ENCODE results near the gene KCNQ4. TPM values are rescaled to one million over a fixed set of nuclear protein-coding genes. Genes with fewer than 3 reads are reported as not detected.

KCNQ4 gene
- total RNA-seq, 1 experiment from 2014 or later: 1.4 TPM

DNA sequence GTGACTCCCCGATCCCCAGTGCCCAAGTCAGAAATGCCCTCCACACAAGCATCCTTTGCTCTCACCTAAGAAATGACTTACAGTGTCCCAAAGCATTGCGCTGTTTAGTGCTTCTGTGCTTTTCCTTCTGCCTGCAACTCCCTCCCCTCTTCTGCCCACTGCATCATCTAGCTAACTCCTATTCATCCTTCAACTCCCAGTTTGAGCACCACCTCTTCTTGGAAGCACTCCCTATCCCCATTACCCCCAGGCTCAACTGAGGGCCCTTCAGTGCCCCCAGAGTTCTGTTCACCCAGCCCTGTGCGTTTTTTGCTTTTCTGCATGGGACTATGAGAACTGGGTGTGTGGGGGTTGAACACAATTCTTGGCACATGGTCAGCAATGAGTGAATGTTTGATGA is 10.0 kb downstream of the KCNQ4 start:
- Histone ChIP-seq H4K8ac (replicated peaks; ENCODE audit: insufficient read length, low read depth, low read length) (no peak overlapping the region), H3T11ph (ENCODE audit: low read length) (no peak overlapping the region), H3K23ac (ENCODE audit: insufficient read length, low read depth, low read length) (no peak overlapping the region), H3K79me1 (ENCODE audit: insufficient read depth, low read depth, low read length, poor library complexity, severe bottlenecking) (no peaks in the 10 kb centered on the region), H3K56ac (ENCODE audit: insufficient read length, low read depth, low read length) (no peak overlapping the region), H3K79me2 (ENCODE audit: insufficient read depth, low read length) (no peaks in the 10 kb centered on the region), H4K91ac (ENCODE audit: insufficient read length, low read depth, low read length) (no peak overlapping the region), H4K20me1 (ENCODE audit: control insufficient read depth, insufficient read depth, insufficient read length) (no peaks in the 10 kb centered on the region), H3K4me1 (ENCODE audit: insufficient read depth, low read length) (no peaks in the 10 kb centered on the region), H2AFZ (ENCODE audit: low read length) (no peak overlapping the region), H3K18ac (ENCODE audit: insufficient read length, low read depth, low read length) (no peak overlapping the region), H3K27ac (ENCODE audit: insufficient read length, low read depth, low read length) (no peak overlapping the region), H2BK12ac (ENCODE audit: insufficient read length, low read depth, low read length) (no peak overlapping the region), H3K23me2 (ENCODE audit: insufficient read length, low read depth, low read length, poor library complexity, severe bottlenecking) (no peaks in the 10 kb centered on the region), H2BK20ac (ENCODE audit: low read depth, low read length, poor library complexity, severe bottlenecking) (no peak overlapping the region), H2BK5ac (ENCODE audit: insufficient read length, low read length) (no peak overlapping the region), H3K27me3 (ENCODE audit: insufficient read depth, low read length) (no peaks in the 10 kb centered on the region), H3K4me2 (ENCODE audit: insufficient read depth, insufficient read length, low read length) (no peak overlapping the region), H3K14ac (ENCODE audit: insufficient read depth, low read length) (no peak overlapping the region), H3K9ac (ENCODE audit: extremely low read depth, insufficient read length, low read length) (no peak overlapping the region), H2BK120ac (ENCODE audit: low read depth, low read length, poor library complexity, severe bottlenecking) (no peak overlapping the region), H2AK5ac (ENCODE audit: insufficient read length, low read length) (no peak overlapping the region), H4K5ac (ENCODE audit: insufficient read length, low read depth, low read length) (no peak overlapping the region), H3K4ac (ENCODE audit: low read depth, low read length) (no peak overlapping the region), H2BK15ac (ENCODE audit: low read depth, low read length) (no peak overlapping the region), H3K9me3 (ENCODE audit: control insufficient read depth, low read depth, low read length) (no peaks in the 10 kb centered on the region)
- TF ChIP-seq, protein P1, sequence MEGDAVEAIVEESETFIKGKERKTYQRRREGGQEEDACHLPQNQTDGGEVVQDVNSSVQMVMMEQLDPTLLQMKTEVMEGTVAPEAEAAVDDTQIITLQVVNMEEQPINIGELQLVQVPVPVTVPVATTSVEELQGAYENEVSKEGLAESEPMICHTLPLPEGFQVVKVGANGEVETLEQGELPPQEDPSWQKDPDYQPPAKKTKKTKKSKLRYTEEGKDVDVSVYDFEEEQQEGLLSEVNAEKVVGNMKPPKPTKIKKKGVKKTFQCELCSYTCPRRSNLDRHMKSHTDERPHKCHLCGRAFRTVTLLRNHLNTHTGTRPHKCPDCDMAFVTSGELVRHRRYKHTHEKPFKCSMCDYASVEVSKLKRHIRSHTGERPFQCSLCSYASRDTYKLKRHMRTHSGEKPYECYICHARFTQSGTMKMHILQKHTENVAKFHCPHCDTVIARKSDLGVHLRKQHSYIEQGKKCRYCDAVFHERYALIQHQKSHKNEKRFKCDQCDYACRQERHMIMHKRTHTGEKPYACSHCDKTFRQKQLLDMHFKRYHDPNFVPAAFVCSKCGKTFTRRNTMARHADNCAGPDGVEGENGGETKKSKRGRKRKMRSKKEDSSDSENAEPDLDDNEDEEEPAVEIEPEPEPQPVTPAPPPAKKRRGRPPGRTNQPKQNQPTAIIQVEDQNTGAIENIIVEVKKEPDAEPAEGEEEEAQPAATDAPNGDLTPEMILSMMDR (conservative IDR thresholded peaks at IDR 0.05): no peak
- Mint-ChIP-seq H3K4me1 (peaks cover 12 to 29% of the 10 kb centered on the region in 2 experiments), H3K36me3 (ENCODE audit: insufficient read depth in 1 of 3, low read depth in 3 of 3) (no peaks in the 10 kb centered on the region), H3K27ac (no peak overlapping the region), H3K4me3 (no peak overlapping the region), H3K9me3 (no peaks in the 10 kb centered on the region), H3K27me3 (ENCODE audit: low read depth) (peaks cover 9% of the 10 kb centered on the region)
- DNase-seq: no peak
- WGBS (ENCODE audit: extremely low coverage, insufficient read length, low lambda C conversion rate): no CpG with 5 or more reads among the region's 3 CpGs
